Suppressor macrophage treated with lipopolysaccharide for 1 hour (primary cell): Measurements from ENCODE around the gene HIPK3.
A peak's percentile ranks its signal among the peaks of the same experiment; 100 is the strongest.
"Not testable (repeated sequence)": the region's sequence is repeated elsewhere in the genome, so short reads cannot be mapped to it uniquely, and the experiment has no call there.

Source experiments
- DNase-seq, 3 donors: peaks; one replicate each; pipeline ENCODE4 v3.0.0-alpha.2; 2020 to 2022

HIPK3 gene

DNA sequence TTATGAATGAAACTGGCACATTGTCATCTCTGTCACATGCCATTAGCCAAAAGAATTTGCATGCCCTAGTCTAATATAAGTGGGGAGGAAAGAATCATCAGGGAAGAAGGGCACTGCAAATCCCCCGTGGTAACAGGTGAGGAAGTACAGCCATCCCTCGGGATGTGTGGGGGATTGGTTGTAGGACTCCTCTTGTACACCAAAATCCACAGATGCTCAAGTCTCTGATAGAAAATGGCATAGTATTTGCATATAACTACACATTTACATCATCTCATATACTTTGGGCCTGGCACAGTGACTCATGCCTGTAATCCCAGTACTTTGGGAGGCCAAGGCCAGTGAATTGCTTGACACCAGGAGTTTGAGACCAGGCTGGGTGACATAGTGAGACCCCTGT lies 109.7 kb downstream of the HIPK3 start:
- no peak for DNase-seq

DNA sequence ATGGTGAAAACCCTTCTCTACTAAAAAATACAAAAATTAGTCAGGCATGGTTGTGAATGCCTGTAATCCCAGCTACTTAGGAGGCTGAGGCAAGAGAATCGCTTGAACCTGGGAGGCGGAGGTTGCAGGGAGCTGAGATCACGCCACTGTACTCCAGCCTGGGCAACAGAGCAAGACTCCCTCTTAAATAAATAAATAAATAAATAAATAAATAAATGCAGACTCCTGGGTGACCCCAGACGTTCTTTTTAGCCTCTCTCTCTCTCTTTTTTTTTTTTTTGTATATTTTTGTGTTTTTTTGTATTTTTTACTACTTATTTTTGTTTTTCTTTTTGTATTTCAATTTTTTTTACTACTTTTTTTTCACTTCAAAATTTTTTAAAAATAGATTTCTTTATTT lies 111.3 kb downstream of the HIPK3 start:
- not testable (repeated sequence) for DNase-seq

DNA sequence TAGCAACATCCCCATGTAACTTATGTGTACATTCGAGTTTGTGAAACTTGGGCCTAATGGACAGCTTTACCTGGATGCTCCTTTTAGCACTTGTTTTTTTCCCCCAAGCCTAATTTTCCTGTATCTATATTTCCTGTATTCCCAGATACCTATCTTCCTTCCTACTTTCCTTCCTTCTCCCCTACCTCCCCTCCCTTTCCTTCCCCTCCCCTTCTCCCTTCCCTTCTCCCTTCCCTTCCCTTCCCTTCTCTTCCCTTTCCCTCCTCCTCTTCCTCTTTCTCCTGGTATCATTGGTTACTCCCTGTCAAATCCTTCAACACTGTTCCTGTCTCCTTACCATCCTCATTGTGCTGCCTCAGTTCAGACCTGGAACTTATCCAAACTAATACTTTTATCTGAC lies 111.8 kb downstream of the HIPK3 start:
- no peak for DNase-seq

DNA sequence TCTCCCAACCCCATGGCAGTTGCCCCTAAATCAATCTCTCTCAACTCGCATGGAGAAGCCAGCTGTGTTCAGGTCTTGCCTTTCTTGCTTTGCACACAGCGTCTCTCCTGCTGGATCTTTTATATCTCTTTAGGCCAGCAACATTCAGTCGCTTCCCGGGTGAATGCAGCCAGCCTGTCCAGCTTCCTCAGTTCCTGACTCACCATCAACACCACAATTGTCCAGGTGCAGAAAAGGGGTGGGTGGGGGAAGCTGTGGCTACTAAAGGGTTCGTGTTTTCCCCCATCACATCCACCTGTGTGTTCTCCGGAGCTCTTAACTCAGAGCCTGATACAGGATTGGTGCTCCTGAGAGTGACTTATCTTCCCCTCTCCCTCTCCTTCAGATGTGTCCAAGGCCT lies 116.5 kb downstream of the HIPK3 start:
- DNase-seq = no peak

DNA sequence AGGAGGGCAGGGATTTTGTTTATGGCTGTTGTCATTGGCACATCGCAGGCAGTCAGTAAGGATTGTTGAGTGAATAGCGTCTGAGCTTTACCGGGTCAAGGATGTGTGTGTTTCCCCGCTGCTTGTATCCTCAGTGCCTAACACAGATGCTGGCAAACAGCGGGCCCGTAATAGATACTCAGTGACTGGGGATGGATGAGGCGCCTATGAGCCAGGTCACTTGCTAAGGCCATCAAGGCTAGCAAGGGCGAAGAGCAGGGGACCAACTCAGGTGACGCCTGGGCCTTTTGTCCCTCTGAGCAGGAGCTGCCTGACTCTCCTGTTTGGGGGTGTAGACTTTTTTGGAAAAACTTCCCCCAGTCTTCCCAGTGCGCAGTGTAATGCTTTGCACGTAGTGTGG lies 118.1 kb downstream of the HIPK3 start:
- no peak for DNase-seq

DNA sequence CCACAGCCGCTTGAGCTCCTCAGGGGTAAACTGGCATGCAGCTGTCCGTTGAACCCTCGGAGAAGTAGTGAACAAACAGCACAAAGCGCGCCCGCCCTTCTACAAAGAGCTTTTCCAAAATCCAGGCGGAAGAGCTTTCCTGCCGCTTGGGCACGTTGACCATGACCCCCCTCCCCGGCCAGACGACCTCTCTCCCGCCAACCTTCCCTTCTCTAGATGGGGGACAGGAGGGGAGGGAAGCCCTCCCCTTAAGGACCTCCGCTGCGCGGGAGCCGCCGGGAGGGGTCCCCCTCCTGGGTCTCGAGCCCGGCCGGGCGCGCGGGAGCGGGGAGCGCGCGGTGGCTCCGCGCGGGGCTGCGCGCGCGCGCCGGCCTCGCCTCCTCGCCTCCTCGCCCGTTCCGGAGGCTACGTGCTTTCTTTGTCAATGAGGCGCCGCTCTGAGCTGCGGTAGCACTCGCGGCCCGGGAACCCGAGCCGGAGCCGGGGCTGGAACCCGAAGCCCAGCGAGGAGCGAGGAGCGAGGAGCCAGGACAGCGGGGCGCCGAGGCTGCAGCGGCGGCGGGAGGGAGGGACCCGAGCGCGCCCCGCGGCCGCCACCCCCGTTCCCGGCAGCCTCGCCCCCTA lies 118.6 kb downstream of the HIPK3 start, which contains the start of gene KIAA1549L:
Gene KIAA1549L, plus strand, starts transcription at position 421 of the 624 bp plus-strand sequence.
- DNase-seq = peak in 1 of 3 donors; percentile 35

DNA sequence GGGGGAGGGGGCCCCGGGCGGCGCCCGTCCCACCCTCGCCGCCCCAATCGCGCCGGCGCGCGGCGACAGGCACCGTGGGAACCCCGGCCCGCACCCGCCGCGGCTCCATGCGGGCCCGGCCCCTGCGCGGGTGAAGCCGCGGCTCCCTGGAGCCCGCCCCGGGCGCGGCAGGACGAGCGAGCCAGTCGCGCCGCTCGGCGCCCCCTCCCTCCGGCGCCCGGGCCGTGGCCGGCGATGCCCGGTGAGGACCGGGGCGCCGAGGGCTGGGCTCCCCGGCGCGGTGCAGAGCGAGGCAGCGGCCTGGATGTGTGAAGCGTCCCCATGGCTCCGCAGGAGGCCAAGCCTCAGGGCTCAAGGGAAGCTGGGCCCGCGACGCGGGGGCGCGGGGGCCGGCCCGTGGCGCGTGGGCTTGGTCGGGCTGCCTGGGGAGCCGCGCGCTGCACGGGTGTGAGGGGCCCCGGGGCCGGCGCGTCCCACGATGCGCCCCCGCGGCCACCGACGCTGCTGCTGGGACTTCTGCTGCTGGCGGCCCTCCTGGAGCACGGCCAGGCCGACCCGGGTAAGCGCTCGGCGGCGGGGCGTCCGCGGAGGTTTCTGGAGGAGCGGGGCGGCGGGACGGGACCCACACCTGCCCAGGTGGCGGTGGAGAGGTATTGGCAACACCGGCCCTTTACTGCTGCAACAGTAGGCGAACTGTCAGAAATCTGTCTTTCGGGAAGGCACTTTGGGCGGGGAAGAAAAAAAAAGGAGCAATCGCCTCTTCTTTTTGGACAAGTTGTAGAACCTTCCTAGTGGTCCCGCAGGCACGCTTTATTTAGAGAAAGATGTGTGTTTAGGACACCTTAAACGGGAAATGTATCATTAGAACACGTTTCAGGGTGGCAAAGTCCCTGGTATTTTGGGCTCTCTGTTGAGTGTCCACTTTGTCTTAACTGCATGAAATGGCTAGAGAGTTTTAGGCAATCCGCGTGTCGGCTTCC lies 119.4 kb downstream of the HIPK3 start:
- DNase-seq = peak in 1 of 3 donors; percentile 47

DNA sequence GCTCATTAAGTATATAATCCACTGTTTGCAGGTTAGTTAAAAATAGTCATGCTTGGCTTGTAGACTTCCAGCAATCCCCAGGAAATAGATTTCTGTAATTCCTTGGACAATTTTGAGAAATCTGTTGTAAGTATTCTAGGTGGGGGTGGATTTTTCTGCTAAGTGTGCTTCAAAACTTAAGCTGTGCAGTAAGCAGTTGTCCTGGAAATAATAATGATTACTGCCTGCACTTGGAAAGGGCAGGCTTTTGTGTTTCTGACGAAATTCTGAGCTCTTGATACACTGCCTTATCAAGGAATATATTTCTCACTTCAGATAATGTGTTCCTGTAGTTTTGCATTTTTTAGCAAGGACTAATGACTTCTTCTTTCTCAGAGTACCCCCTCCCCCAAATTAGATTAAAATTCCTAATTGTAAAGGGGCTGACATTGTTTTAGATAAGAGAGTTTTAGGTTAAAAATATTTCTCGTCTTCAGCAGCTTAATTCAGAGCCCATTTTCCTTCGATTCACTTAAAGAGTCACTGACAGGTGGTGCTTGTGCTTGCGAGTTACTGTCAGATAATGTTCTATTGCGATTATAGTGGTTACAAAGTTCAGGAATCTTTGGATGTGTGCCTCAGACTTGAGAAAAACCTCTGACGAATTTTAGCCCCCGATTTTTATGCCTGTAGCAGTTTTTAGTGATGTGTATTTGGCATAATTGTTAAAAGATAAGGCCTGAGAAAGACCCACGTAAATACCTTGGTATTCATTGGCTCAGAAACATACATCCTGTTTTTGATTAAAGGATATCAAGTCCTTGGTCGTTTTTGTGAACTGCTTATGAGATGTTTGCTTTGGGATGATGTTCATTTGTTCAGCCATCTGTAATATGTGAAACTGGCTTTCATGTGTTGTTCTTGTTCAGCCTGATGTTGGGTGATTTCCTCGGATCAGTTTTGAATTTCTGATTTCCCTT lies 120.5 kb downstream of the HIPK3 start:
- DNase-seq = no peak

DNA sequence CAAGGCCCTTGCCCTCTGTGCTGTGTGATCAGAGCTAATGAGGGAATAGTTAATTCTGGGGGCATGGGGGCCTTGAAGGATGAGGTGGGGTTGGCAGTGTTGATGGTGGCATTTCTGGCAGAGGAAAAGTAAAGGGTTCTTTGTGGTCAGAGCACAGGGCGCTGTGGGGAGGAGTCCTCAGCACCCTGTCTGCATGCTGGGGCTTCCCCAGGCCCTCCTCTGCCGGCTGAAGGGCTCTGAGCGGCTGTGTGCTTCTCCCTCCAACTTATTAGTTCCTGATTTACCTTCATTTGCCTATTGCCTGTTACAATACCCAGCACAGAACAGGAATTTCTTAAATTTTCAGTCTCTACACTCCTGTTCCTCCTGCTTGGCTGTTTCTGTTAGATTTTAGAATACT lies 122.8 kb downstream of the HIPK3 start:
- DNase-seq = peak in 2 of 3 donors; percentile 65 to 82

DNA sequence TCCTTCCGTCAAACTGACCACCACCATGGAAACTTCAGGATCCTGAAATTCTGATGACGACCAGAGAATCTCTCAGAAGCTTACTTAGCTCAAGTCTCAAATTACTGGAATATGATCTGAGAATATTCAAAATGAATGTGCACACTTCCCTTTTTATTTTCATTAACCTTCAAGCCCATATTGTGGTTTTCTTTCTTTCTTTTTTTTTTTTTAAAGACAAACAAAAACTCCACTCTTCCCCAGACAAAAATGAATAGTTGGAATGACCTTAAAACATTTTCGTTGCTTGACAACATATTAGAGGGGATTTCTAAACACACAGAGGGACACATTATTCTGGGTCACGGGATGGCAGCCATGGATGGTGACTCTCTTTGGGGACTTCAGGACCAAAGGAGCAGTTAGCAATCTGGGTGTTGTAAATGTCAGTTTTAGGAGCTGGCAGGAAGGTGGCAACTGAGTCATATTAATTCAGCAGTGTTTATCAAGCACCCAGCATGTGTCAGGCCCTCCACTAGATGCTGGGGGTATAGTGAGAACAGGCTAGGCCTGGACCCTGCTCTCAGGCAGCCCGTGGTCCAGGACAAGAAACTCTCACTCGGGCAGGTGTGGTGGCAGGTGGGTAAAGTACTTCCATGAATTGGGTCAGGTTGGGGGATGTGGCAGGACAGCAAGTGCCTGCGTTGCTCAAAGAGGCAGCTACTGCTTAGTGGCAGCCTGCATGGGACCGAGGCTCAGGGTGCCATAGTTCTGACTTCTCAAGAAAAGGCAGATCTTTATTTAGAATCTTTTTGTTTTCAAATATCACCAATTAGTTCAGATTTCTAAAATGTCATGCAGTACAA lies 126.1 kb downstream of the HIPK3 start:
- DNase-seq = peak in 1 of 3 donors; percentile 53

DNA sequence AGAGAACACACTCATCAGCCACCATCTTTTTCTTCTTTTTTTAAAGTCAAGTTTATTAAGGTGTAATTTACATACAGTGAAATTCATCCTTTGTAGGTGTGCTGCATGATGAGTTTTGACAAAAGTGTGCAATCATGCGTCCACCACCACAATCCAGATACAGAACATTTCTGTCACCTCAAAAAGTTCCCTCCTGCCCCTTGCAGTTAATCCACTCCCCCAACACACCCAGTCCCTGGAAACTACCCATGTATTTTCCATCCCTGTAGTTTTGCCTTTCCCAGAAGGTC lies 126.7 kb downstream of the HIPK3 start:
- no peak for DNase-seq

DNA sequence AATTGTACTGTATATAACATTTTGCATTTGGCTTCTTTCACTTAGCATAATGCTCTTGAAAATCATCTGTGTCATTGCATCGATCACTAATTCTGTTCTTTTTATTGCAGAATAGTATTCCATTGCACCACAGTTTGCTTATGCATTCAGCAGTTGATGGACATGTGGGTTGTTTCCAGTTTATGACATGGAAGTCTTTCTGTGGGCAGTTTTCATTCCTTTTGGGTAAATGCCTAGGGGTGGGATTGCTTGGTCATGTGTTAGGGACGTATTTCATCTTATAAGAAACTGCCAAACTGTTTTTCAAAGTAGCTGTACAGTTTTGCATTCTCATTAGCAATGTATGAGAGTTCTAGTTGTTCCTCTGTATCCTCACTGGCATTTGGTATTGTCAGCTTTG lies 127.0 kb downstream of the HIPK3 start:
- DNase-seq = no peak

DNA sequence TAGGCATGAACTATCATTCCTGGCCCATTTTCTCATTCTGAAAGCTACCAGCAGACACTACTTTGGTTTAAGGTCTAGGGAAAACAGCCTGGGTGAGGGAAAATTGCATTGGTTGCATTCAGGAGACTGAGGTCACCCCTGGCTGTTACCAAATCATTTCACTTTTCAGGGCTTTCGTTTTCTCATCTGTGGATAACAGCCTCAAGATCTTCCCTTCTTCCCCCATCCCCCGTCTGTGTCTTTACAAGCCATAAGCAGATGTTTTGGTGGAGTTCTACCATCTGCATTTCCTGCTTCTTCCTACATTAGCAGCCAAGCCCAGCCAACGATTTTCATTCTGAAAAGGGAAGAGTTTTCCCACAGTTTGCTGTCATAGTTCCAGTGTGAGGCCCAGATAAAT lies 130.4 kb downstream of the HIPK3 start:
- peak; percentile 60 to 73 (median 68) for DNase-seq

DNA sequence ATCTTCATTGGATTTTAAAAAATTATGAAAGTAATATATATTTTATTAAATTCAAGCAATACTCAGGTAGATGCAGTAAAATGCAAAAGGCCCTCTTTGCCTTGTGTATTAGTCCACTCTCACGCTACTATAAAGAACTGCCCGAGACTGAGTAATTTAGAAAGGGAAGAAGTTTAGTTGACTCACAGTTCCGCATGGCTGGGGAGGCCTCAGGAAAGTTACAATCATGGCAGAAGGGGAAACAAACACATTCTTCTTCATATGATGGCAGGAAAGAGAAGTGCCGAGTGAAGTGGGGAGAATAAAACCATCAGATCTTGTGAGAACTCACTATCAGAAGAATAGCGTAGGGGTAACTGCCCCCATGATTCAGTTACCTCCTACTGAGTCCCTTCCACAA lies 130.8 kb downstream of the HIPK3 start:
- DNase-seq = peak; percentile 63 to 78 (median 74)

DNA sequence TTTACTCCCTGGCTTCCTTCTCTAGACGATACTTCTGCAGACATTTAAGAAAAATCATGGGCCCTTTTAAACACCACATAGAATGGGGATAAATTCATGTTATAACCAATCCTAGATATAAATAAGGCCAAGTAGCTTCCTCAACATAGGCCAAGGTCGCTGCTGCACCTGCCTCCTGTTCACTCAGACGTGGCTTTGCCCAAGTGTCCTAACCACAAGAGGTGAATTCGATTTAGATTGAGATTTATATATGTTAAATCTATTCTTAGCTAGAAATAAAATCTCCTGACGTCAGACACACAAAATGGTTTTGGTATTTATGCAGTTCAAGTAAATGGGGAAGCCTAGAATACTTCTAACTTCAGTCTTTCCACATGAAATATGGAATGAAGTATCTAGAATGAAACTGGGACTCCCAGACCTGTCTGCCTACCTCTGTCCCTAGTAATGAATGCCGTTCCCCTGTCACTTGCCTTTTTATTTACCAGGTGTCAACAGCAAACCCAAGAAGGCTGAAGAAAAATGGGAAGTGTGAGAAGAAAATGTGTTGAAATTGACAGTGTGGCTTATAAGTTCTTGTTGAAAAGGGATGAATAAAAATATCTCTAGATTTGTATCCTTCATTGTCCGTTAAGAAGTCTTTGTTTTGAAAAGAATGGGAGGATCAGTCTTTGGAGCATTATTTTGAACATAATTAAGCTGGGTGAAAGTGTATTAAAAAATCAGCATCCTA lies 131.8 kb downstream of the HIPK3 start:
- no peak for DNase-seq

DNA sequence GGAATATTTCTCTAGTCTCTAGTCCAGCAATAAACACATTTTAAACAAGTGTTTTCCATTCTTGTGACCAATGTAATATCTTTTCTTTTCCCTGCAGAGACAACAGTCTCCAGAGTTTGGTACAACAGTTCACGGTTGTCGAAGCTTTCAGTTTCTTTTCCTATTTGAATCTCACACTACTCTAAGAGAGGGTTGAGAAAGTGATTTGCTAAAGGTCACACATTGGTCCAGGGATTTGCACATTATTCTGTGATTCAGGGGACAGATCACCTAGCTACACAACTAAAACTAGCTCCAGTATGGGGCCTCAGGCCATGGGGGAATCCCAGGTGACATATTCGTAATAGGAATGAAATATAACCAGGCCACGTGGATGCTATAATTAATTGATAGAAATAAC lies 132.5 kb downstream of the HIPK3 start:
- DNase-seq = no peak

DNA sequence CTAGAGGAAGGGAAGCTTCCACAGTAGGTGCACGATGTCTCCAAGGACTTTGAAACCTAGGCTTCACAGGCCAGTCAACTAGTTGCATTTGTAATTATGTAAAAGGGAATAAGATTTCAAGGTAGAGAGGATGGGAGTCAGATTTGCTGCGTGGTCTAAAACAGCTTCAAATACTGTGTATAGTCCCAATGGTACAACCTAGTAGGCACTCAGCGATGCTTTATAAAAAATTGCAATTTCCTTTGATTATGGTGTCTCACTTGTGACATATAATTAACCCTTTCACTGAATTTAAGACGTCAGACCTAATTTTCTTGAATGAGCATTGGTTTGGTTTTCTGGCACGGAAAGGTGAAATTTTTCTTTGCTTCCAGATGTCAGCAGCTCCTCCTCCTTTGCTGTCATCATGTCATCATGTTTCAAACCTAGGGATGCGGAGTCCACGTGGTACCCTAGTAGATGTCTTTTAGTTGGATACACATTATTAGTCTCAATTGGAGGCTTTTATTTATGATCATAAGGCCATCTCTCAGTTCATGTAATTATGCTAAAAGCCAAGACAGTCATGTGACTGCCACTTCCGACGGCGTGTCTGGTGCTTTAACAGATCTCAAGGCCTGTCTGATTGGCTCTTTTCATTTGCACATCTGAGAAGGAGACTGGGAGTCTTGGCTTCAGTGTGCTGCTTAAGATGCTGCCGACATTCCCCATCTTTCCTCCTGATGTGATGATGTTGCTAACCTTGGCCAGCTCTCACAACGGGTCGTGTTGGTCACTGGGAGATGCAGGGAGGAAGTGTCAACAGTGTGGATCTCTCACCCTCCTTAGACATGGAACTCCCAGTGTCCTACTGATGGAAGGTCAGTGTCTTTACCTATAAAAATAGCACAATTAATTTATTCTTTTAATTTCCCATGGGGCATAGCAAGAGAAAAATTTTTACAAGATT lies 134.0 kb downstream of the HIPK3 start:
- no peak for DNase-seq

DNA sequence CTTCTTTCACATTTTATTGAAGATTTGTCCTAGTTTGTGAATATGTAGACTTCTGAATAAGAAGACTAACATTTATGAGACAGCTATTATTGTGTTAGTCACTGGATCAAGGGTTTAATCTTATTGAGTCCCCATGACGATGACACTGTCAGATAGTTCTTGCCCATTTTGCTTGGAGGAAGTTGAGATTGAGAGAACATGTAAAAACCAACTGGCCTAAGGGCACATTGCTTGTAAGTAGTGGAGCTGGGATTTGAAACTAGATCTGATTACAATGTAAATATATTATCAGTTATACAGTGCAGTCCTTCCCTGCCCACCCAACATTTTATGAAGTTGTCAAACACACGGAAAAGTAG lies 134.7 kb downstream of the HIPK3 start:
- no peak for DNase-seq

DNA sequence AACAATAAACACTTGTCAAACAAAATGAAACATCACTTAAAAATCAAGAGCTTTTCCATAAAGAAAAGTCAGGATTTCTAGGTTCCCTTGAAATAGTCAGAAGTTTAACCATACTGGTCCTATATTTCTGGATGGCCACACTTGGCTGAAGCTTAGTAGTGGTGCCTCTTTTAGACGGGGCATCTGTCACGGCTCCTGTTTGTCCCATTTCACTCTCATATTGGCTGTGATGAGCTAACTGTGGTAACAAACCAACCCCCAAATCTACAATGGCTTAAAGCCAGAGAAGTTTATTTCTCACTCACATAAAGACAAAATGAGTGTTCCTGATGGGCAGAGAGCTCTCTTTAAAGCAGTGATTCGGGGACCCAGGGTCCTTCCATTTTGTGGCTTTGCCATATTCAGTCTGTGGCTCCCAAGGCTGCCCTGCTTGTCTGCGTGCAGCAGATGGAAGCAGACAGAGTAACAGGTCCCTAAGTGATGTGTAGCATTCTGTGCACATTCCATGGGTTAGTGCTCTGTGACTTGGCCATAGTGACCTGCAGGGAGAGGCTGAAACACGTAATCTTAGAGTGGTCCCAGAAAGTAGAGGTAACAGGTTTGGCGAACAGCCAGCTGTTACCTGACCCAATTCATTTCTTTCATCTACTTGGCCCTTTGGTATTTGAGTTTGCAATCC lies 137.4 kb downstream of the HIPK3 start:
- DNase-seq = no peak

DNA sequence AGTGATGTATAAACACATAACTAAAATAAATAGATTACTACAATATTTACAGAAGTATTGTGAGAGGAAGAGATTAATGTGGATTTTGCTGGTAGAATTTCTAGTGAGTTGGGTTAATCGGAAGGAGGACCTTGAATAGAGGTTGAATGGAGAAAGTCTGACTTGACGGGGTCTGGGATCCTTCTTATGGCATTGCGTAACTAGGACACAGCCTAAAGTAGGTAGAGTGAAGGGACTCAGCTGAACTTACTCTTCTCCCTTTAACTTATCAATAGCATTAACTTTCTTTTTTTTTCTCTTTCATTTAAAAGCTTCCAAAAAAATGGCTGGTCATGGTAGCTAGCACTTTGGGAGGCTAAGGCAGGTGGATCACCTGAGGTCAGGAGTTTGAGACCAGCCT lies 139.2 kb downstream of the HIPK3 start:
- no peak for DNase-seq
